ENCODE results near the gene ZNF236. TPM values are rescaled to one million over a fixed set of nuclear protein-coding genes. Genes with fewer than 3 reads are reported as not detected.
A peak's percentile ranks its signal among the peaks of the same experiment; 100 is the strongest.
"Not testable (repeated sequence)": the region's sequence is repeated elsewhere in the genome, so short reads cannot be mapped to it uniquely, and the experiment has no call there.

ZNF236 gene
- total RNA-seq, 1 donor from 2014 or later, result 32.5 TPM

DNA sequence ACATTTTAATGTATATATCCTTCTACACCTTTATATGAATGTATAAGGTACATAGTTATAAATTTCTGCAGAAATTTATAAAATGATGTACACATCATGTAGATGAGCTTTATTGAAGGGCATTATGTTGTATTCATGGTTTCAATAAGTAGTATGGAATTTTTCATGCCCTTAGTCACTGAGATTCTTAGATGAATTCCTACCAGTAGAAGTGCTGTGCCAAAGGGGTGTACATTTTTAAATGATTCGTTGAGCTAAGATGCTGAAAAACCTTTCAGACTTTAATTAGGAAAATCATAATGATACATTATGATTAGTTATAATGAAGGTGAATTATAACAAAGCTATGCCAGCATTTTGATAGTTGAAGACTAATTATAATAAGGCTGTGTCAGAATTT is 115.2 kb downstream of the ZNF236 start:
- Mint-ChIP-seq H3K27ac (no peak overlapping the region), H3K4me3 (no peak overlapping the region), H3K36me3 (peaks cover 30% of the 10 kb centered on the region), H3K4me1 (no peaks in the 10 kb centered on the region), H3K9me3 (no peaks in the 10 kb centered on the region), H3K27me3 (ENCODE audit: low read depth) (no peaks in the 10 kb centered on the region)
- TF ChIP-seq CTCF (IDR thresholded peaks at IDR 0.05; ENCODE audit: unreplicated experiment), result no peak
- DNase-seq (ENCODE audit: low spot score in 2 of 2, unreplicated experiment in 2 of 2), result no peak

DNA sequence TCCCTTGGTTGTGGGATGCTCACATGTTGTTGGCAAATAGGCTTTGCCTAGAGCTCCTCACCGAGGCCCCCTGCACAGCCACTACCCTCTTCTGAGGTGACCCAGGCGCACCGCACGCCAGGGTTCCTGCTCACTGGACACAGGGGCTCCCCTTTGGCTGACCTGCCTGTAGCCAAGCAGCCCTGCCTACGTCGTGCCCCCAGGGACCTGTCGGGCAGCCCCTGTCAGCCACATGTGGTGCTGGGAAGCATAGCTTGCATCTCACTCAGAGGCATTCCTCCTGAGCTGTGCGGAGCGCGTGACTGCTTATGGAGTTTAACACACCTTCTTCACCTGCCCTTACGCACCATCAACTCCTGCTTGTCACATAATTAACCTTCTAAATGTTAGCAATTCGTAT is 116.3 kb downstream of the ZNF236 start:
- no peak overlapping the region for H3K4me3 Mint-ChIP-seq
- DNase-seq (ENCODE audit: low spot score in 2 of 2, unreplicated experiment in 2 of 2), result no peak
- H3K4me1 Mint-ChIP-seq, result peaks cover 1% of the 10 kb centered on the region
- no peak overlapping the region for H3K27ac Mint-ChIP-seq
- no peak for TF ChIP-seq CTCF (IDR thresholded peaks at IDR 0.05; ENCODE audit: unreplicated experiment)
- H3K9me3 Mint-ChIP-seq, result no peaks in the 10 kb centered on the region
- no peaks in the 10 kb centered on the region for H3K27me3 Mint-ChIP-seq (ENCODE audit: low read depth)
- H3K36me3 Mint-ChIP-seq, result peaks cover 28% of the 10 kb centered on the region

GRCh38 chr18:76941284-76941683 is 118.9 kb downstream of the ZNF236 start:
- no peaks in the 10 kb centered on the region for H3K27me3 Mint-ChIP-seq (ENCODE audit: low read depth)

DNA sequence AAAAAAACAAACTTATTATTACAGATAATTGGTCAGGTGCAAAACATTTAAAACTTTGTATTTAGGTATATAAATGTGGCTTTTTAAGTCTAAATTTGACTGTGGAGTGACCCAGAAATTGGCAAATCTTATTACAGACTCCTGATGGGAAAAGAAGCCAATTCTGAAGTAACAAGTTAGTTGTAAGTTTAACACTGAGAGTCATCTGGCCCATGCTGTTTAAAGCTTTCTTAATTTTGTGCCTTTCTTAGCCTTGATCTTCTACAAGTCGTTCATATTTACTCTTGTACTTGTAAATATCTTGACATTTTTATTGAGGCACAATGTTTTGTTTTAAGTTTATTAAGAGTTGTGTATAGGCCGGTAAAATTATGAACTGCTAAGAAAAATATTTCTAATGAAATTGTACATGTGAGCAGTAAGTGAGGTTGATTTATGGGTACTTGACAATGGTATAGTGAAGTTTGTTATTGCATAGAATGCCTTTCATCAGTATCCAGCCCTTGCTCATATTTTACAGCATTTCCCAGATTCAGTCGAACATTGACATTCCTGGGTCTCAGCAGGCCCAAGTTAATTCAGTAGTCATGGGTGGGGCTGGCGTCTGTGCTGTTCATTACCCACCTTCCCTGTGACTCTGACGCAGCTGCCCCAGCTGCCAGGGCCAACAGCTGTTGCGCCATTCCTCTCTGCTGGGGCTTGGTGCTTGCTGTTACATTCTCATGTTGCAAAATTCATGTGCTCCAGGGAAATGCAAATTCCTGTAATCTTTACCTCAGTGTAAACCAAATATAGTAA is 121.4 kb downstream of the ZNF236 start:
- Mint-ChIP-seq H3K27ac (peak overlapping the region; percentile 2), H3K36me3 (peaks cover 43% of the 10 kb centered on the region), H3K9me3 (peaks cover 10% of the 10 kb centered on the region), H3K4me3 (no peak overlapping the region), H3K4me1 (peaks cover 3% of the 10 kb centered on the region), H3K27me3 (ENCODE audit: low read depth) (no peaks in the 10 kb centered on the region)
- no peak for TF ChIP-seq CTCF (IDR thresholded peaks at IDR 0.05; ENCODE audit: unreplicated experiment)
- no peak for DNase-seq (ENCODE audit: low spot score in 2 of 2, unreplicated experiment in 2 of 2)

More at GRCh38 chr18:76941284-76941683, 118.9 kb downstream of the ZNF236 start:
- H3K27ac Mint-ChIP-seq, result no peak overlapping the region
- peaks cover 6% of the 10 kb centered on the region for H3K9me3 Mint-ChIP-seq
- no peak overlapping the region for H3K4me3 Mint-ChIP-seq
- no peak for TF ChIP-seq CTCF (IDR thresholded peaks at IDR 0.05; ENCODE audit: unreplicated experiment)
- DNase-seq (ENCODE audit: low spot score in 2 of 2, unreplicated experiment in 2 of 2), result no peak
- peaks cover 3% of the 10 kb centered on the region for H3K4me1 Mint-ChIP-seq
- peaks cover 37% of the 10 kb centered on the region for H3K36me3 Mint-ChIP-seq

- not testable (repeated sequence) for DNase-seq (ENCODE audit: low spot score in 2 of 2, unreplicated experiment in 2 of 2); H3K4me3 Mint-ChIP-seq; H3K27ac Mint-ChIP-seq; H3K27me3 Mint-ChIP-seq (ENCODE audit: low read depth); H3K4me1 Mint-ChIP-seq
- peaks cover 44% of the 10 kb centered on the region for H3K36me3 Mint-ChIP-seq
- H3K9me3 Mint-ChIP-seq, result peaks cover 10% of the 10 kb centered on the region
Measured at GRCh38 chr18:76944346-76944745, 122.0 kb downstream of the ZNF236 start.

- TF ChIP-seq CTCF (IDR thresholded peaks at IDR 0.05; ENCODE audit: unreplicated experiment), result no peak
- H3K4me3 Mint-ChIP-seq, result no peak overlapping the region
- peaks cover 9% of the 10 kb centered on the region for H3K4me1 Mint-ChIP-seq
- no peak for DNase-seq (ENCODE audit: low spot score in 2 of 2, unreplicated experiment in 2 of 2)
- peaks cover 16% of the 10 kb centered on the region for H3K9me3 Mint-ChIP-seq
- H3K36me3 Mint-ChIP-seq, result peaks cover 64% of the 10 kb centered on the region
- H3K27ac Mint-ChIP-seq, result no peak overlapping the region
- H3K27me3 Mint-ChIP-seq (ENCODE audit: low read depth), result no peaks in the 10 kb centered on the region
Measured at GRCh38 chr18:76948345-76948744, 126.0 kb downstream of the ZNF236 start.

Measured in mesothelial cell of epicardium (in vitro differentiated cells).